ENCODE measurements around the gene DNM3.

Gene DNM3

GRCh38 chr1:172003766-172004530 lies 162.7 kb downstream of the DNM3 start:
- Mint-ChIP-seq H3K27ac (peak overlapping the region; percentile 14), H3K4me1 (peaks cover 8% of the 10 kb centered on the region), H3K4me3 (no peak overlapping the region), H3K27me3 (ENCODE audit: low read depth, poor library complexity) (no peaks in the 10 kb centered on the region), H3K9me3 (no peaks in the 10 kb centered on the region), H3K36me3 (ENCODE audit: low read depth) (no peaks in the 10 kb centered on the region)
- TF ChIP-seq CTCF (IDR thresholded peaks at IDR 0.05) = no peak
- DNase-seq = no peak

GRCh38 chr1:172004671-172005070 lies 163.4 kb downstream of the DNM3 start:
- H3K27me3 Mint-ChIP-seq (ENCODE audit: low read depth, poor library complexity) = no peaks in the 10 kb centered on the region
- H3K27ac Mint-ChIP-seq = no peak overlapping the region
- H3K4me1 Mint-ChIP-seq = peaks cover 8% of the 10 kb centered on the region
- H3K36me3 Mint-ChIP-seq (ENCODE audit: low read depth) = no peaks in the 10 kb centered on the region
- no peak overlapping the region for H3K4me3 Mint-ChIP-seq
- TF ChIP-seq CTCF (IDR thresholded peaks at IDR 0.05) = no peak
- H3K9me3 Mint-ChIP-seq = peaks cover 2% of the 10 kb centered on the region
- no peak for DNase-seq

- Mint-ChIP-seq H3K27ac (no peak overlapping the region), H3K4me3 (no peak overlapping the region), H3K4me1 (peaks cover 8% of the 10 kb centered on the region), H3K9me3 (peaks cover 14% of the 10 kb centered on the region), H3K36me3 (ENCODE audit: low read depth) (no peaks in the 10 kb centered on the region), H3K27me3 (ENCODE audit: low read depth, poor library complexity) (no peaks in the 10 kb centered on the region)
- no peak for DNase-seq
- TF ChIP-seq CTCF (IDR thresholded peaks at IDR 0.05) = no peak
These were observed 164.6 kb downstream of the DNM3 start for GRCh38 chr1:172005856-172006255.

- Mint-ChIP-seq H3K27me3 (ENCODE audit: low read depth, poor library complexity) (no peaks in the 10 kb centered on the region), H3K9me3 (peaks cover 19% of the 10 kb centered on the region), H3K27ac (no peak overlapping the region), H3K36me3 (ENCODE audit: low read depth) (no peaks in the 10 kb centered on the region), H3K4me1 (peaks cover 8% of the 10 kb centered on the region), H3K4me3 (no peak overlapping the region)
- no peak for DNase-seq
- TF ChIP-seq CTCF (IDR thresholded peaks at IDR 0.05) = no peak
These were observed 165.4 kb downstream of the DNM3 start for GRCh38 chr1:172006660-172007059.

GRCh38 chr1:172018727-172019311 lies 177.5 kb downstream of the DNM3 start:
- no peak overlapping the region for H3K27ac Mint-ChIP-seq

More at GRCh38 chr1:172018727-172019311, 177.5 kb downstream of the DNM3 start:
- peaks cover 16% of the 10 kb centered on the region for H3K9me3 Mint-ChIP-seq
- no peaks in the 10 kb centered on the region for H3K4me1 Mint-ChIP-seq
- no peaks in the 10 kb centered on the region for H3K36me3 Mint-ChIP-seq (ENCODE audit: low read depth)
- TF ChIP-seq CTCF (IDR thresholded peaks at IDR 0.05) = no peak
- H3K4me3 Mint-ChIP-seq = no peak overlapping the region
- H3K27me3 Mint-ChIP-seq (ENCODE audit: low read depth, poor library complexity) = no peaks in the 10 kb centered on the region
- no peak for DNase-seq
